ENCODE measurements around the gene WWC1.

GRCh38 chr5:168366116-168366515, 74.7 kb downstream of the WWC1 start:
- TF ChIP-seq CTCF (IDR thresholded peaks at IDR 0.05 in 4 of 5, conservative IDR thresholded peaks at IDR 0.05 in 1 of 5) (no peak), POLR2A (IDR thresholded peaks at IDR 0.05) (no peak)
